Measurements from ENCODE around the gene PHF3.

The PHF3 gene

DNA sequence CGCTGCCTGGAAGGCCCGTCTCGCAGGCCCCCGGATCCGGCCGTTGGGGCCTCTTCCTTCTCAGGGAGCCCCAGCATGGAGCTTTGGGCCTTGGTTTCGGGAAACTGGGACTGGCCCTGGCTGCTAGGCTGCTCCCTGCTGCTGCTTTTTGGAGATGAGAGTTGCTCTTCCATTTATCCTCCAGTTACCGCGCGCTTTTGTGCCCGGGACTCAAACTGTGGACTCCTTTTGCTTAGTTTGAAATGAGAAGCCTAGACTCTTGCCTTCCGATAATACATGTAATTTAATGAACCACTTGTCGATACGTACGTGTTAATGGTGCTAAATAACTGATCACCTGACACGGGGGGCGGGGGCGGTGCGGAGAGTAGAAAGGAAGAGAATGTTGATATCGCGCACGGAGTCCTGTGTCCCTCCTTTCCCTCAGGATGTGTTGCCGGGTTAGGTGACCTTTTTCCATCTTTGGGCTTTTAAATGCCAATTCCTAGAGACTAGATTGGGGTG, 968 bp downstream of the PHF3 start:
- H3K9me3 ChIP-seq (ENCODE audit: control insufficient read depth, insufficient read depth, low read length), result no peaks in the 10 kb centered on the region
- peak overlapping the region; percentile 70 for H3K27ac ChIP-seq (ENCODE audit: low read depth, low read length)
- H3F3A ChIP-seq (ENCODE audit: control insufficient read depth, insufficient read depth), result no peaks in the 10 kb centered on the region
- peaks cover 28% of the 10 kb centered on the region for H4K20me1 ChIP-seq (ENCODE audit: control insufficient read depth, insufficient read depth, low read depth, low read length)
- H3K4me2 ChIP-seq (ENCODE audit: low read length), result peak overlapping the region; percentile 82
- peak overlapping the region; percentile 88 for H3K4me3 ChIP-seq (ENCODE audit: low read length)
- H3K79me2 ChIP-seq (ENCODE audit: control insufficient read depth, low read length), result peaks cover 63% of the 10 kb centered on the region
- peaks cover 66% of the 10 kb centered on the region for H3K4me1 ChIP-seq (ENCODE audit: control insufficient read depth, low read length)
- no peaks in the 10 kb centered on the region for H3K9me2 ChIP-seq (replicated peaks; ENCODE audit: control insufficient read depth, low read length)
- H3K27me3 ChIP-seq (ENCODE audit: control insufficient read depth, low read length), result no peaks in the 10 kb centered on the region
- TF ChIP-seq, protein P1, sequence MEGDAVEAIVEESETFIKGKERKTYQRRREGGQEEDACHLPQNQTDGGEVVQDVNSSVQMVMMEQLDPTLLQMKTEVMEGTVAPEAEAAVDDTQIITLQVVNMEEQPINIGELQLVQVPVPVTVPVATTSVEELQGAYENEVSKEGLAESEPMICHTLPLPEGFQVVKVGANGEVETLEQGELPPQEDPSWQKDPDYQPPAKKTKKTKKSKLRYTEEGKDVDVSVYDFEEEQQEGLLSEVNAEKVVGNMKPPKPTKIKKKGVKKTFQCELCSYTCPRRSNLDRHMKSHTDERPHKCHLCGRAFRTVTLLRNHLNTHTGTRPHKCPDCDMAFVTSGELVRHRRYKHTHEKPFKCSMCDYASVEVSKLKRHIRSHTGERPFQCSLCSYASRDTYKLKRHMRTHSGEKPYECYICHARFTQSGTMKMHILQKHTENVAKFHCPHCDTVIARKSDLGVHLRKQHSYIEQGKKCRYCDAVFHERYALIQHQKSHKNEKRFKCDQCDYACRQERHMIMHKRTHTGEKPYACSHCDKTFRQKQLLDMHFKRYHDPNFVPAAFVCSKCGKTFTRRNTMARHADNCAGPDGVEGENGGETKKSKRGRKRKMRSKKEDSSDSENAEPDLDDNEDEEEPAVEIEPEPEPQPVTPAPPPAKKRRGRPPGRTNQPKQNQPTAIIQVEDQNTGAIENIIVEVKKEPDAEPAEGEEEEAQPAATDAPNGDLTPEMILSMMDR (IDR thresholded peaks at IDR 0.05; ENCODE audit: low read depth, low read length, poor library complexity, severe bottlenecking), result no peak
- no peak for TF ChIP-seq EZH2phosphoT487 (IDR thresholded peaks at IDR 0.05; ENCODE audit: borderline replicate concordance, low read length)
- peaks cover 50% of the 10 kb centered on the region for H3K36me3 ChIP-seq (ENCODE audit: control insufficient read depth, low read length)

DNA sequence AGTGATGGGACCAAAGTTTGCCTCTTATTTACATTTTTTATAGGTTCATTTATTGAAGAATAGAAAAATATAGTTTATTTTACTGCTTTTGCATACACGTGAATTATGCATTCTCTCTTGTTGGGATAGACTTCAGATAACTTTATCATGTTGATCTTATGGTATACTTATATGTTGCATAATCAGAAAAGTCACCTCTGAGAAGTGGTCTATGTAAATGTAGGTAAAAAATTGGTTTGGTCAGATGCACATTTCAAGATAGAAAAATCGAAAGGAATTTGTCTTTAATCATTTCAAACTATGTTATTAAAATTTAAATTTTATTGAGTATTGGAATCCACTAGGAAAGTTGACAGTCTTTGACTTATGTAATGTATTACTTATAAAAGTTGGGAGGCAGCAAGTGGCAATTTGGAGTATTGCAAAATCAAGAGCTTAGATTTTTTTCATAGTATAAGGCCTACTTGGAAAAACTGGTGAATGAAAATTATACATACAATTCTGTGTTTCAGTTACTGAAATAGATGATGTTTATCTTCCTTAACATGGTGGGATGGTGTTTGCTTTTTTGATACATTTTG, 2.4 kb downstream of the PHF3 start:
- Histone ChIP-seq H3K27ac (ENCODE audit: low read depth, low read length) (peak overlapping the region; percentile 70; the same call in 1 of the 2 replicates), H3F3A (ENCODE audit: control insufficient read depth, insufficient read depth) (no peaks in the 10 kb centered on the region)

DNA sequence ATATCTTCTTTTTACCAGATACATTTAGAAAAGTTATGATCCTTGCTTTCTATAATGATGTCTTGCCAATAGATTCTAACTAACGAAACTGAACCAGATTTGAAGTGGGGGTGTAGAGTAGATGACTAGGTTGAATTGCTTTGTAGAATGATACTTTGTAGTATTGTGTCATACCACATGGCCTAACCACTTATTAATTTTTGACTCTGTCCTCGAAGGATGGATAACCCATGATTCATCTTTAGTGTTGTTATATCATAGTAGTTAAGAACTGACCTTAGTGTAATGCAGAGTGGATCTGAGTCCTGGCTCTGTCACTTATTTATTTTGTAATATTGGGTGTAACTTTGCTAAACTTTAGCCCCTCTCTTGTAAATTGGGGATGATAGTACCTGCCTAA, 4.5 kb downstream of the PHF3 start:
- Histone ChIP-seq H3K4me2 (ENCODE audit: low read length) (peak overlapping the region; percentile 82), H3K79me2 (ENCODE audit: control insufficient read depth, low read length) (peaks cover 95% of the 10 kb centered on the region), H3K27ac (ENCODE audit: low read depth, low read length) (no peak overlapping the region), H3K27me3 (ENCODE audit: control insufficient read depth, low read length) (no peaks in the 10 kb centered on the region), H3F3A (ENCODE audit: control insufficient read depth, insufficient read depth) (no peaks in the 10 kb centered on the region), H3K4me1 (ENCODE audit: control insufficient read depth, low read length) (peaks cover 64% of the 10 kb centered on the region), H3K36me3 (ENCODE audit: control insufficient read depth, low read length) (peaks cover 77% of the 10 kb centered on the region), H3K9me2 (replicated peaks; ENCODE audit: control insufficient read depth, low read length) (no peaks in the 10 kb centered on the region), H3K9me3 (ENCODE audit: control insufficient read depth, insufficient read depth, low read length) (no peaks in the 10 kb centered on the region), H4K20me1 (ENCODE audit: control insufficient read depth, insufficient read depth, low read depth, low read length) (peaks cover 43% of the 10 kb centered on the region), H3K4me3 (ENCODE audit: low read length) (peak overlapping the region; percentile 88; the same call in 1 of the 2 replicates)
- TF ChIP-seq, protein P1 (IDR thresholded peaks at IDR 0.05; ENCODE audit: low read depth, low read length, poor library complexity, severe bottlenecking), result no peak
- TF ChIP-seq EZH2phosphoT487 (IDR thresholded peaks at IDR 0.05; ENCODE audit: borderline replicate concordance, low read length), result no peak

More for the DNA sequence above, 2.4 kb downstream of the PHF3 start:
- Histone ChIP-seq H3K9me3 (ENCODE audit: control insufficient read depth, insufficient read depth, low read length) (no peaks in the 10 kb centered on the region), H3K27me3 (ENCODE audit: control insufficient read depth, low read length) (no peaks in the 10 kb centered on the region), H3K36me3 (ENCODE audit: control insufficient read depth, low read length) (peaks cover 58% of the 10 kb centered on the region), H3K9me2 (replicated peaks; ENCODE audit: control insufficient read depth, low read length) (no peaks in the 10 kb centered on the region), H3K4me2 (ENCODE audit: low read length) (peak overlapping the region; percentile 82), H3K4me3 (ENCODE audit: low read length) (peak overlapping the region; percentile 88), H3K79me2 (ENCODE audit: control insufficient read depth, low read length) (peaks cover 76% of the 10 kb centered on the region), H4K20me1 (ENCODE audit: control insufficient read depth, insufficient read depth, low read depth, low read length) (peaks cover 34% of the 10 kb centered on the region), H3K4me1 (ENCODE audit: control insufficient read depth, low read length) (peaks cover 64% of the 10 kb centered on the region)
- TF ChIP-seq, protein P1 (IDR thresholded peaks at IDR 0.05; ENCODE audit: low read depth, low read length, poor library complexity, severe bottlenecking), result no peak
- no peak for TF ChIP-seq EZH2phosphoT487 (IDR thresholded peaks at IDR 0.05; ENCODE audit: borderline replicate concordance, low read length)

Measured in DOHH2 (cell line).